ENCODE data around the gene CACFD1. TPM values are rescaled to one million over a fixed set of nuclear protein-coding genes. Genes with fewer than 3 reads are reported as not detected.

CACFD1 gene
- total RNA-seq, 2 experiments from 2014 or later = 1.3 to 1.4 TPM

- Mint-ChIP-seq H3K9me3 (peaks cover 9% of the 10 kb centered on the region), H3K36me3 (ENCODE audit: low read depth) (no peaks in the 10 kb centered on the region), H3K27ac (no peak overlapping the region), H3K4me3 (no peak overlapping the region), H3K4me1 (ENCODE audit: low read depth) (peaks cover 23% of the 10 kb centered on the region), H3K27me3 (no peaks in the 10 kb centered on the region)
- DNase-seq = no peak
- POLR2A ChIA-PET = interaction anchor here (1.0 kb wide), 1 partner anchor 30 kb away, joined by 3 read pairs; no protein-coding TSS in a partner anchor
- intact Hi-C loops (cut with micrococcal nuclease) = no loop called here
- TF ChIP-seq, protein P1, sequence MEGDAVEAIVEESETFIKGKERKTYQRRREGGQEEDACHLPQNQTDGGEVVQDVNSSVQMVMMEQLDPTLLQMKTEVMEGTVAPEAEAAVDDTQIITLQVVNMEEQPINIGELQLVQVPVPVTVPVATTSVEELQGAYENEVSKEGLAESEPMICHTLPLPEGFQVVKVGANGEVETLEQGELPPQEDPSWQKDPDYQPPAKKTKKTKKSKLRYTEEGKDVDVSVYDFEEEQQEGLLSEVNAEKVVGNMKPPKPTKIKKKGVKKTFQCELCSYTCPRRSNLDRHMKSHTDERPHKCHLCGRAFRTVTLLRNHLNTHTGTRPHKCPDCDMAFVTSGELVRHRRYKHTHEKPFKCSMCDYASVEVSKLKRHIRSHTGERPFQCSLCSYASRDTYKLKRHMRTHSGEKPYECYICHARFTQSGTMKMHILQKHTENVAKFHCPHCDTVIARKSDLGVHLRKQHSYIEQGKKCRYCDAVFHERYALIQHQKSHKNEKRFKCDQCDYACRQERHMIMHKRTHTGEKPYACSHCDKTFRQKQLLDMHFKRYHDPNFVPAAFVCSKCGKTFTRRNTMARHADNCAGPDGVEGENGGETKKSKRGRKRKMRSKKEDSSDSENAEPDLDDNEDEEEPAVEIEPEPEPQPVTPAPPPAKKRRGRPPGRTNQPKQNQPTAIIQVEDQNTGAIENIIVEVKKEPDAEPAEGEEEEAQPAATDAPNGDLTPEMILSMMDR (IDR thresholded peaks at IDR 0.05) = no peak
- CTCF ChIA-PET = no interaction called here
- no peak for ATAC-seq
These were observed 46.9 kb downstream of the CACFD1 start for GRCh38 chr9:133506653-133507038.

DNA sequence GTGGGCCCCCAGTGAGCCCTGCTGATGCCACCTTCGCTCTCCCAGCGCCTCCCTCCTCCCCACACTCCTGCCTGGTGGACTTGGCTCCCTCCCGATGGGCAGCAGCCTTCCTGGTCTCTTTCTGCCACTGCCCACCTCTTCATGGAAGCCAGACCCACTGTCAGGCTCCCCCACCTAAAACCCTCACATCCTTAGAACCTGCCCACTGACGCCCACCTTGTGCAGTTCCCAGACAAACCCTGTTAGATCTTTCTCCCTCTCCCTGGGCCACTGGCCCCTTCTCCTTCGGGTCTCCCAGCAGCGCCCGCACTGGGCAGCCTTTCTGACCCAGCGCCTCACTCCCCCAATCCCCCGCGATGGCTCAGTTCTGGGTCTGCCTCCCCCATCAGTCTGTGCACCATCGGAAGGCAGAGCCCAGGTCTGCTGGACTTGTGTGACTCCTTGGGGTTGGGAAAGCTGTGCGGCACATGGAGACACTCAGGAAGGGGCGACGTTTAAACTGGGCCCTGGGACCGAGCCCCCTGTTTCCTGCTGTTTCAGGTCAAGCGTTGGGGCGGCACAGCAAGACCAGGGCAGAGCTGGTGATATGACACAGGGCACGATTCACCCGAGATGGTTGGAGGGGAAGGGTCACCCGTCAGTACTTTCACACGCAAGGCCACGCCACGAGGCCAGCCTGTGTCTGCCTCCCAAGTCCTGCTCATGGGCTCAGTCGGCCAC, 47.6 kb downstream of the CACFD1 start:
- TF ChIP-seq, protein P1 (IDR thresholded peaks at IDR 0.05) = no peak
- Mint-ChIP-seq H3K4me3 (no peak overlapping the region), H3K4me1 (ENCODE audit: low read depth) (peaks cover 23% of the 10 kb centered on the region), H3K27me3 (no peaks in the 10 kb centered on the region), H3K36me3 (ENCODE audit: low read depth) (no peaks in the 10 kb centered on the region), H3K9me3 (peaks cover 3% of the 10 kb centered on the region), H3K27ac (no peak overlapping the region)
- DNase-seq = no peak
- ATAC-seq = no peak
- CTCF ChIA-PET = no interaction called here
- intact Hi-C loops (cut with micrococcal nuclease) = no loop called here
- POLR2A ChIA-PET = interaction anchor here (1.0 kb wide), 1 partner anchor 29 kb away, joined by 3 read pairs; no protein-coding TSS in a partner anchor

- POLR2A ChIA-PET = no interaction called here
- Mint-ChIP-seq H3K9me3 (no peaks in the 10 kb centered on the region), H3K27ac (no peak overlapping the region), H3K4me3 (no peak overlapping the region), H3K4me1 (ENCODE audit: low read depth) (peaks cover 23% of the 10 kb centered on the region), H3K27me3 (no peaks in the 10 kb centered on the region), H3K36me3 (ENCODE audit: low read depth) (no peaks in the 10 kb centered on the region)
- ATAC-seq = no peak
- TF ChIP-seq, protein P1 (IDR thresholded peaks at IDR 0.05) = no peak
- no peak for DNase-seq
- intact Hi-C loops (cut with micrococcal nuclease) = no loop called here
- CTCF ChIA-PET = no interaction called here
These were observed 48.3 kb downstream of the CACFD1 start for GRCh38 chr9:133508046-133508445.

- H3K27ac Mint-ChIP-seq = peak overlapping the region; percentile 78
- ChIA-PET CTCF (interaction anchor here (1.2 to 1.8 kb wide), 2 partner anchors 23 to 330 kb away, joined by 3 to 5 read pairs; no protein-coding TSS in a partner anchor), POLR2A (no interaction called here)
- DNase-seq = peak; percentile 34
- no peaks in the 10 kb centered on the region for H3K27me3 Mint-ChIP-seq
- intact Hi-C loops (cut with micrococcal nuclease) = no loop called here
- no peaks in the 10 kb centered on the region for H3K36me3 Mint-ChIP-seq (ENCODE audit: low read depth)
- peak; percentile 67 for ATAC-seq
- H3K9me3 Mint-ChIP-seq = no peaks in the 10 kb centered on the region
- peaks cover 23% of the 10 kb centered on the region for H3K4me1 Mint-ChIP-seq (ENCODE audit: low read depth)
- TF ChIP-seq, protein P1 (IDR thresholded peaks at IDR 0.05) = no peak
- H3K4me3 Mint-ChIP-seq = peak overlapping the region; percentile 47
These were observed 49.7 kb downstream of the CACFD1 start for GRCh38 chr9:133509179-133510083.

Measured in activated CD8-positive, alpha-beta T cell treated with anti-CD3 and anti-CD28 coated beads for 36 hours (primary cell).